Measurements from ENCODE around the gene MADD.

MADD gene

DNA sequence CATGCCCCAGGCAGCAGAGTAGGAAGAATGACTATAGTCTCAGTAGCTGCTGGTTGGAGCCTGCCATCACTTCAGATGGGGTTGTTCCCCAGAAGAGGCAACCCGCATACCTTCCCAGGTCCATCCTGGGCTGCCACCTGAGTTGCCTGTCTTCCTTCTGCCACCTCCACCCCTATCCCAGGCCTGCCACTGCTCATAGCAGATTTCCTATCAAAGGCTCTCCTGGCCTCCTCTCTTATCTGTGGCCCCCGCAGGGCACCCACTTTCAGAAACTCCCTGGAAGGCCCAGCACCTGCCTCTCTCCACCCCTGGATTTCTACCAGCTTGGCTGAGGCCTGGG, 12.8 kb upstream of the MADD start:
- TF ChIP-seq FOXP2 (optimal IDR thresholded peaks at IDR 0.05; ENCODE audit: borderline replicate concordance, extremely low read depth, extremely low read length, insufficient read depth) (no peak), SIN3A (IDR thresholded peaks at IDR 0.05; ENCODE audit: borderline replicate concordance, insufficient read depth, low read length) (no peak), TAF1 (IDR thresholded peaks at IDR 0.05; ENCODE audit: borderline replicate concordance, insufficient read depth, low read length) (no peak), POLR2AphosphoS5 (IDR thresholded peaks at IDR 0.05; ENCODE audit: low read depth, low read length) (no peak)
- TF ChIP-seq, protein P1, sequence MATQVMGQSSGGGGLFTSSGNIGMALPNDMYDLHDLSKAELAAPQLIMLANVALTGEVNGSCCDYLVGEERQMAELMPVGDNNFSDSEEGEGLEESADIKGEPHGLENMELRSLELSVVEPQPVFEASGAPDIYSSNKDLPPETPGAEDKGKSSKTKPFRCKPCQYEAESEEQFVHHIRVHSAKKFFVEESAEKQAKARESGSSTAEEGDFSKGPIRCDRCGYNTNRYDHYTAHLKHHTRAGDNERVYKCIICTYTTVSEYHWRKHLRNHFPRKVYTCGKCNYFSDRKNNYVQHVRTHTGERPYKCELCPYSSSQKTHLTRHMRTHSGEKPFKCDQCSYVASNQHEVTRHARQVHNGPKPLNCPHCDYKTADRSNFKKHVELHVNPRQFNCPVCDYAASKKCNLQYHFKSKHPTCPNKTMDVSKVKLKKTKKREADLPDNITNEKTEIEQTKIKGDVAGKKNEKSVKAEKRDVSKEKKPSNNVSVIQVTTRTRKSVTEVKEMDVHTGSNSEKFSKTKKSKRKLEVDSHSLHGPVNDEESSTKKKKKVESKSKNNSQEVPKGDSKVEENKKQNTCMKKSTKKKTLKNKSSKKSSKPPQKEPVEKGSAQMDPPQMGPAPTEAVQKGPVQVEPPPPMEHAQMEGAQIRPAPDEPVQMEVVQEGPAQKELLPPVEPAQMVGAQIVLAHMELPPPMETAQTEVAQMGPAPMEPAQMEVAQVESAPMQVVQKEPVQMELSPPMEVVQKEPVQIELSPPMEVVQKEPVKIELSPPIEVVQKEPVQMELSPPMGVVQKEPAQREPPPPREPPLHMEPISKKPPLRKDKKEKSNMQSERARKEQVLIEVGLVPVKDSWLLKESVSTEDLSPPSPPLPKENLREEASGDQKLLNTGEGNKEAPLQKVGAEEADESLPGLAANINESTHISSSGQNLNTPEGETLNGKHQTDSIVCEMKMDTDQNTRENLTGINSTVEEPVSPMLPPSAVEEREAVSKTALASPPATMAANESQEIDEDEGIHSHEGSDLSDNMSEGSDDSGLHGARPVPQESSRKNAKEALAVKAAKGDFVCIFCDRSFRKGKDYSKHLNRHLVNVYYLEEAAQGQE (IDR thresholded peaks at IDR 0.05; ENCODE audit: insufficient read depth in 1 of 2, low read depth in 2 of 2, low read length in 2 of 2) = no peak

DNA sequence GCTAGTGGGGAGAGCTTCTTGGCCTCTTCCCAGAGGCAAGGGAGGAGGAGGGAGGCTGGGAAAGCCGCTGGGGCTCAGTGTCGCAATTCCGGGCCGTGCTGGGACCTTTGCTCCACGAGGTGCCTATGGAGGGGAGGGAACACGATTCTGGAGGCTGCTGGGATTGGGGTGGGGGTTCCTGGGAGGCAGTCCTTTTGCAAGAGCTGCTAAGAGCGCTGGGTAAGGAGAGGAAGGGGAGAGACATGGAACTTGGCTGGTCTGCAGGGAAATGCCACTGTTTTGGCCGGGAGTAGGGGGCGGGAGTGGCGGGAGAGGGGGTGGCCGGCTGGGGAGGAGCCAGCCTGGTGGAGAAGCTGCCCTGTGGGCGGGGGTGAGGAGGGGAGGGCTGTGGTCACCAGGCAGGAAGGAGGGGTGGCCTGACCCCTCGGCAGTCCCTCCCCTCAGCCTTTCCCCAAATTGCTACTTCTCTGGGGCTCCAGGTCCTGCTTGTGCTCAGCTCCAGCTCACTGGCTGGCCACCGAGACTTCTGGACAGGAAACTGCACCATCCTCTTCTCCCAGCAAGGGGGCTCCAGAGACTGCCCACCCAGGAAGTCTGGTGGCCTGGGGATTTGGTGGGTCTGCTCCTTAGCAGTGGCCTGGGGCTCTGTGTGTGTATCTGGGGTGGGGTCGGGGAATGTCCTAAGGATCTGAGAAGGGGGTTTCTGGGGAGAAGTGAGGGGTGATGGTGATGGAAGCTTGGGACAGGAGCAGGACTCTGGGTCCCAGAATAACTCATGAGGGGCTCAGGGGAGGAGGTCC, 12.2 kb upstream of the MADD start, which contains the start of gene NR1H3:
Gene NR1H3, plus strand, starts transcription at position 480 of the 800 bp plus-strand sequence. CDS start 1,221 bp downstream, outside the sequence.
- TF ChIP-seq, protein P1 (IDR thresholded peaks at IDR 0.05; ENCODE audit: insufficient read depth in 1 of 2, low read depth in 2 of 2, low read length in 2 of 2) = no peak
- TF ChIP-seq TAF1 (IDR thresholded peaks at IDR 0.05; ENCODE audit: borderline replicate concordance, insufficient read depth, low read length) (no peak), FOXP2 (optimal IDR thresholded peaks at IDR 0.05; ENCODE audit: borderline replicate concordance, extremely low read depth, extremely low read length, insufficient read depth) (no peak), SIN3A (IDR thresholded peaks at IDR 0.05; ENCODE audit: borderline replicate concordance, insufficient read depth, low read length) (no peak), POLR2AphosphoS5 (IDR thresholded peaks at IDR 0.05; ENCODE audit: low read depth, low read length) (no peak)

DNA sequence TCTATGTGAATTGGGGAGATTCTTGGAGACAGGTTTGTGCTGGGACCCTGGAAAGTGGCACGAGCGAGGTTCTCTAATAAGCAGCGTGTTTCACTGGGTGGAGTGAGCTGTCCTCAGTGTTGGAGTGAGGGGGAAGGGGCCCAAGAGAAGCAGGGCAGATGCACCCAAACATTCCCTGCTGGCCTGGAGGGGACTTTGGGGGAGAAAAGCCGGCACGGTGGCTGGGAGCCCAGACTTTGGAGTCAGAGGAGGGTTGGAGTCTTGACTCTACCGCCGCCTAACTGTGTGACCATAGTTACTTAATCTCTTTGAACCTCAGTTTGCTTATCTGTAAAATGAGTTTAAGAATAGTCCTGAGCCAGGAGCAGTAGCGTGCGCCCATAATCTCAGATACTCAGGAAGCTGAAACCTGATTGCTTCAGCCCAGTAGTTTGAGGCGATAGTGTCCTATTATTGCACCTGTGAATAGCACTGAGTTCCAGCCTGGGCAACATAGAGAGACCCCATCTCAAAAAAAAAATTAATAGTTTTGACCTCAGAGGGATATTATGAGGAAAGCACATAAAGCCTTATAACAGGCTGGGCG, 11.5 kb upstream of the MADD start:
- no peak for TF ChIP-seq SIN3A (IDR thresholded peaks at IDR 0.05; ENCODE audit: borderline replicate concordance, insufficient read depth, low read length)
- TF ChIP-seq FOXP2 (optimal IDR thresholded peaks at IDR 0.05; ENCODE audit: borderline replicate concordance, extremely low read depth, extremely low read length, insufficient read depth) = no peak
- no peak for TF ChIP-seq POLR2AphosphoS5 (IDR thresholded peaks at IDR 0.05; ENCODE audit: low read depth, low read length)
- TF ChIP-seq, protein P1 (IDR thresholded peaks at IDR 0.05; ENCODE audit: insufficient read depth in 1 of 2, low read depth in 2 of 2, low read length in 2 of 2) = no peak
- no peak for TF ChIP-seq TAF1 (IDR thresholded peaks at IDR 0.05; ENCODE audit: borderline replicate concordance, insufficient read depth, low read length)

DNA sequence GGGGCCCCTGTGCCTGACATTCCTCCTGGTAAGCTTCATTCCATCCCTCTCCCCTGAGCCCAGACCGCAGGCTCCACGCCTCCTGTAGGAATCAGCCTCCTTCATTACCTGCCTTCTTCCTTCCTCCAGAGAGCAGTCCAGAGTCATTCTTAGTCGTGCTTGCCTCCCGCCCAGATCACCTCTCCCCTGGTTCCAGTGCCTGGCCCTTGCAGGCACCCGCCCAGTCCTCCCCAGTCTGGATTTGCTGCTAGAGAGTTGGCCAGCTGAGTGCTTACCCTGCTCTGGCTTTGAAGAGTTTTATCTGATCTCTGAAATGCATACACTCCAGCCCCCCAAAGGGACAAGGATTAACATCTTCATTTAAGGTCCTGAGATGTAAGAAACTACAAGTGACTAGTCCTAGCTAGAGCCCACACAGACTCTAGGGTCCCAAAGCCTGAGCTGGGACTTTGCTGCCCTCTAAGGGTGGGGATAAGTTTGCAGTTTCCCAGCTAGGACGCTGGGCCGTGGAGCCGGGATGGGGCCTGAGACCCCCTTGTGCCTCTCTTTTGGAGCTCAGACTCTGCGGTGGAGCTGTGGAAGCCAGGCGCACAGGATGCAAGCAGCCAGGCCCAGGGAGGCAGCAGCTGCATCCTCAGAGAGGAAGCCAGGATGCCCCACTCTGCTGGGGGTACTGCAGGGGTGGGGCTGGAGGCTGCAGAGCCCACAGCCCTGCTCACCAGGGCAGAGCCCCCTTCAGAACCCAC, 10.5 kb upstream of the MADD start:
- peak; percentile 28 for TF ChIP-seq FOXP2 (optimal IDR thresholded peaks at IDR 0.05; ENCODE audit: borderline replicate concordance, extremely low read depth, extremely low read length, insufficient read depth)
- TF ChIP-seq TAF1 (IDR thresholded peaks at IDR 0.05; ENCODE audit: borderline replicate concordance, insufficient read depth, low read length) = no peak

DNA sequence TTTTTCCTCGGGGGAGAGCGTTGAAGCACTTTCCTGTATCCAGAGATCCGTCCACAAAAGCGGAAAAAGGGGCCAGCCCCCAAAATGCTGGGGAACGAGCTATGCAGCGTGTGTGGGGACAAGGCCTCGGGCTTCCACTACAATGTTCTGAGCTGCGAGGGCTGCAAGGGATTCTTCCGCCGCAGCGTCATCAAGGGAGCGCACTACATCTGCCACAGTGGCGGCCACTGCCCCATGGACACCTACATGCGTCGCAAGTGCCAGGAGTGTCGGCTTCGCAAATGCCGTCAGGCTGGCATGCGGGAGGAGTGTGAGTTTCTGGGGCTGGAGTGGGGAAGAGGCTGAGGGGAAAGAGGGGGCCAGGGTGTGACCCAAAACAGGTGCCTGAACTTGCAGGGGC, 9.6 kb upstream of the MADD start:
- TF ChIP-seq, protein P1 (IDR thresholded peaks at IDR 0.05; ENCODE audit: insufficient read depth in 1 of 2, low read depth in 2 of 2, low read length in 2 of 2) = no peak
- no peak for TF ChIP-seq POLR2AphosphoS5 (IDR thresholded peaks at IDR 0.05; ENCODE audit: low read depth, low read length)
